Measurements from ENCODE around the gene SPACA4. TPM values are rescaled to one million over a fixed set of nuclear protein-coding genes. Genes with fewer than 3 reads are reported as not detected.

The SPACA4 gene
- total and polyA plus RNA-seq, 10 of the 15 experiments (the other 5 are each of a cell fraction or from before 2014, with no cell fraction given): not detected

DNA sequence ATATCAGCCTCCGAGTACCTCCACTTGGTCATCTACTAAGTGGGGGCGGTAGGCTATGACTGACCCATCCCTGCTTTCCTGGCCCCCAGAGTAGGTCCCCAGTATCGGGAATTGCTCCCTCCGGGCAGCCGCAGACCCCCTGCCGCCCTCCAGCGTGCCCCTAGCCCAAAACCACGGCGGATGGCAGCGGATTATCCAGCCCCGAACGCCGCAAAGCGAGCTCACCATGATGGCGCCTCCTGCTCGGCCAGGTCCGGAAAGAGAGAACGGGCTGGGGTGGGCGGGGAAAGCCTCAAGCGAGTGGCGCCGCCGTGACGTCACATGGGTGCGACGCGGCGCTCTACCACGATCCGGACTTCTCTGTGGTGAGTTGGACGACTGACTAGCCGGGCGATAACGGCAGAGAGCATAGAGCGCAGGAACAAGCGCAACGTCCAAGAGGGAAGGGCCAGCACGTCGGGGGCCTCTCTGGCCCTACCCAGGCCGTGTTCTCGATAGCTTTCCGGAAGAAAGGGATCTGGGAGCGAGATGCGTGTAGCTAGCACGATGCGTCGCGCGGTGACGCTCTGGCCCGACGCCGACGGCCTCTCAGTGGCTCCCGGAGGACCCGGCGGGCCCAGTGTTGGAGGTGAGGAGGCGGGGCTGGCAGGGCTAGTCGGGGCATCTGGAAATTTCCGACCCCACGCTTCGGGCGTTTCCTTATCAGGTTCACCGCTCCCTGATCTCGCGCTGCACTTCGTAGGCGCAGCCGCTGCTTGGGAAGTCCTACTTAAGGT lies 12.6 kb downstream of the SPACA4 start, which contains the start of the genes RPL18 and SPHK2 (continued):
- TF ChIP-seq TAF1 (IDR thresholded peaks at IDR 0.05; ENCODE audit: borderline replicate concordance, low read depth, low read length) (peak; percentile 97), ZBED1 (IDR thresholded peaks at IDR 0.05; ENCODE audit: borderline replicate concordance) (peak; percentile 72; the same call in 1 of the 2 replicates), SUPT20H (IDR thresholded peaks at IDR 0.05; ENCODE audit: borderline replicate concordance, control insufficient read depth, low read depth, low read length) (no peak), RCOR1 (conservative IDR thresholded peaks at IDR 0.05; ENCODE audit: low read depth, low read length) (no peak), POLR2A (IDR thresholded peaks at IDR 0.05; ENCODE audit: low read depth, low read length) (peak; percentile 99), ELK1 (IDR thresholded peaks at IDR 0.05; ENCODE audit: low read depth, low read length) (peak; percentile 89), ATF7 (IDR thresholded peaks at IDR 0.05; ENCODE audit: low read depth) (peak; percentile 92), SMAD5 (IDR thresholded peaks at IDR 0.05; ENCODE audit: low read depth) (peak; percentile 95), RFX5 (IDR thresholded peaks at IDR 0.05; ENCODE audit: low read depth, low read length) (no peak), SRF (IDR thresholded peaks at IDR 0.05; ENCODE audit: low read depth in 2 of 2, low read length in 2 of 2) (peak; percentile 33 to 94; a peak in 3 of 4 replicates), ZBTB40 (IDR thresholded peaks at IDR 0.05; ENCODE audit: borderline replicate concordance) (peak; percentile 95)
- TF ChIP-seq, protein P1, sequence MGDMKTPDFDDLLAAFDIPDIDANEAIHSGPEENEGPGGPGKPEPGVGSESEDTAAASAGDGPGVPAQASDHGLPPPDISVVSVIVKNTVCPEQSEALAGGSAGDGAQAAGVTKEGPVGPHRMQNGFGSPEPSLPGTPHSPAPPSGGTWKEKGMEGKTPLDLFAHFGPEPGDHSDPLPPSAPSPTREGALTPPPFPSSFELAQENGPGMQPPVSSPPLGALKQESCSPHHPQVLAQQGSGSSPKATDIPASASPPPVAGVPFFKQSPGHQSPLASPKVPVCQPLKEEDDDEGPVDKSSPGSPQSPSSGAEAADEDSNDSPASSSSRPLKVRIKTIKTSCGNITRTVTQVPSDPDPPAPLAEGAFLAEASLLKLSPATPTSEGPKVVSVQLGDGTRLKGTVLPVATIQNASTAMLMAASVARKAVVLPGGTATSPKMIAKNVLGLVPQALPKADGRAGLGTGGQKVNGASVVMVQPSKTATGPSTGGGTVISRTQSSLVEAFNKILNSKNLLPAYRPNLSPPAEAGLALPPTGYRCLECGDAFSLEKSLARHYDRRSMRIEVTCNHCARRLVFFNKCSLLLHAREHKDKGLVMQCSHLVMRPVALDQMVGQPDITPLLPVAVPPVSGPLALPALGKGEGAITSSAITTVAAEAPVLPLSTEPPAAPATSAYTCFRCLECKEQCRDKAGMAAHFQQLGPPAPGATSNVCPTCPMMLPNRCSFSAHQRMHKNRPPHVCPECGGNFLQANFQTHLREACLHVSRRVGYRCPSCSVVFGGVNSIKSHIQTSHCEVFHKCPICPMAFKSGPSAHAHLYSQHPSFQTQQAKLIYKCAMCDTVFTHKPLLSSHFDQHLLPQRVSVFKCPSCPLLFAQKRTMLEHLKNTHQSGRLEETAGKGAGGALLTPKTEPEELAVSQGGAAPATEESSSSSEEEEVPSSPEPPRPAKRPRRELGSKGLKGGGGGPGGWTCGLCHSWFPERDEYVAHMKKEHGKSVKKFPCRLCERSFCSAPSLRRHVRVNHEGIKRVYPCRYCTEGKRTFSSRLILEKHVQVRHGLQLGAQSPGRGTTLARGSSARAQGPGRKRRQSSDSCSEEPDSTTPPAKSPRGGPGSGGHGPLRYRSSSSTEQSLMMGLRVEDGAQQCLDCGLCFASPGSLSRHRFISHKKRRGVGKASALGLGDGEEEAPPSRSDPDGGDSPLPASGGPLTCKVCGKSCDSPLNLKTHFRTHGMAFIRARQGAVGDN (IDR thresholded peaks at IDR 0.05): peak; percentile 56; the same call in 1 of the 2 replicates
- TF ChIP-seq, protein P2, sequence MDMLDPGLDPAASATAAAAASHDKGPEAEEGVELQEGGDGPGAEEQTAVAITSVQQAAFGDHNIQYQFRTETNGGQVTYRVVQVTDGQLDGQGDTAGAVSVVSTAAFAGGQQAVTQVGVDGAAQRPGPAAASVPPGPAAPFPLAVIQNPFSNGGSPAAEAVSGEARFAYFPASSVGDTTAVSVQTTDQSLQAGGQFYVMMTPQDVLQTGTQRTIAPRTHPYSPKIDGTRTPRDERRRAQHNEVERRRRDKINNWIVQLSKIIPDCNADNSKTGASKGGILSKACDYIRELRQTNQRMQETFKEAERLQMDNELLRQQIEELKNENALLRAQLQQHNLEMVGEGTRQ (IDR thresholded peaks at IDR 0.05; ENCODE audit: borderline replicate concordance, low read depth, low read length): no peak

All from GM12878 (cell line).